Mesendoderm (in vitro differentiated cells): ENCODE measurements around the gene NUDT5.

ENCODE experiments used
- DNase-seq: peaks from one replicate; pipeline ENCODE4 v3.0.0; 2013
- H2AK5ac ChIP-seq: 2 replicates; pipeline ENCODE4 v1.6.1; 2013; ENCODE audit warnings: low read length, inconsistent platforms
- H2BK120ac ChIP-seq: 2 replicates; pipeline ENCODE4 v1.6.1; 2013; ENCODE audit warnings: low read depth, mild to moderate bottlenecking, low read length, moderate library complexity, mixed read lengths
- H2BK15ac ChIP-seq: replicated peaks from 2 replicates; pipeline ENCODE4 v1.6.1; 2013; ENCODE audit warnings: low read depth, mild to moderate bottlenecking, moderate library complexity
- H2BK5ac ChIP-seq: 2 replicates; pipeline ENCODE4 v1.6.1; 2013; ENCODE audit warnings: low read length, inconsistent platforms
- H3K18ac ChIP-seq: 2 replicates; pipeline ENCODE4 v1.6.1; 2013; ENCODE audit warnings: mild to moderate bottlenecking, low read length, mixed read lengths
- H3K23ac ChIP-seq: one replicate; pipeline ENCODE4 v1.6.1; 2013; ENCODE audit warnings: low read length
- H3K27ac ChIP-seq: 2 replicates; pipeline ENCODE4 v1.5.1; 2013; ENCODE audit warnings: low read depth, mild to moderate bottlenecking, inconsistent platforms, low read length, moderate library complexity
- H3K27me3 ChIP-seq: 2 replicates; pipeline ENCODE4 v1.6.1; 2013; ENCODE audit warnings: low read length, control low read depth, mild to moderate bottlenecking, inconsistent platforms; ENCODE audit not compliant: insufficient read depth, poor library complexity
- H3K36me3 ChIP-seq: 2 replicates; pipeline ENCODE4 v1.6.1; 2013; ENCODE audit warnings: low read length, inconsistent platforms; ENCODE audit not compliant: control insufficient read depth, insufficient read depth
- H3K4ac ChIP-seq: one replicate; pipeline ENCODE4 v1.6.1; 2013; ENCODE audit warnings: low read depth, mild to moderate bottlenecking, low read length, moderate library complexity
- H3K4me1 ChIP-seq: 2 replicates; pipeline ENCODE4 v1.6.1; 2013; ENCODE audit warnings: low read depth, low read length, inconsistent platforms; ENCODE audit not compliant: control insufficient read depth
- H3K4me2 ChIP-seq: 2 replicates; pipeline ENCODE4 v1.6.1; 2013; ENCODE audit warnings: low read length
- H3K4me3 ChIP-seq: 2 replicates; pipeline ENCODE4 v1.5.1; 2013; ENCODE audit warnings: mild to moderate bottlenecking, low read length
- H3K56ac ChIP-seq: one replicate; pipeline ENCODE4 v1.6.1; 2013; ENCODE audit warnings: low read length
- H3K79me1 ChIP-seq: 2 replicates; pipeline ENCODE4 v1.6.1; 2013; ENCODE audit warnings: low read length, inconsistent platforms
- H3K79me2 ChIP-seq: 2 replicates; pipeline ENCODE4 v1.6.1; 2013; ENCODE audit warnings: mild to moderate bottlenecking, low read length; ENCODE audit not compliant: control insufficient read depth, insufficient read depth
- H3K9ac ChIP-seq: 2 replicates; pipeline ENCODE4 v1.6.1; 2013; ENCODE audit warnings: low read length, inconsistent platforms
- H4K5ac ChIP-seq: one replicate; pipeline ENCODE4 v1.6.1; 2013; ENCODE audit warnings: low read length
- H4K8ac ChIP-seq: one replicate; pipeline ENCODE4 v1.6.1; 2013; ENCODE audit warnings: low read depth, mild to moderate bottlenecking, control low read depth, low read length, moderate library complexity
- WGBS: extraction: QIAGEN DNeasy Blood & Tissue Kit; methylation state at CpG from one replicate; pipeline ENCODE4 v1.1.7; 2013; ENCODE audit warnings: low lambda C conversion rate, missing lambda C conversion rate; ENCODE audit not compliant: insufficient coverage; ENCODE audit errors: extremely low coverage; 5-methylcytosine and 5-hydroxymethylcytosine counted together

Gene NUDT5

DNA sequence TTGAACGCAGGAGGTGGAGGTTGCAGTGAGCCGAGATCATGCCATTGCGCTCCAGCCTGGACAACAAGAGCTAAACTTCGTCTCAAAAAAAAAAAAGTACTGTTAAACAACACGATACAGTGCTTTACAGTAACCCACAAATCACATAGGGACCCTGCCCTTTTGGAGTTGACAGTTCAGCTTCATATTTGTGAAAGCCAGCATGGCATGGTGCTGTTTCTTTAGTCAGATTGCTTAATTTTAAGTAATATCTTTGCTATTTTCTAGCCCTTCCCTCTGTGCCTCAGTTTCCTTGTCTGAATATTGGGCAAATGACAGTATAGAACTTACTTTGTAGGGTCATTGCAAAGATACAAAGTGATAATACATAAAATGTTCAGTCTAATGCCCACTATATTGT, 5.2 kb upstream of the NUDT5 start:
- no CpG with 5 or more reads among the region's 5 CpGs for whole genome bisulfite sequencing
- no peak overlapping the region for H4K8ac ChIP-seq
- H3K27me3 ChIP-seq = no peaks in the 10 kb centered on the region
- no peak overlapping the region for H3K4me3 ChIP-seq
- H3K9ac ChIP-seq = no peak overlapping the region
- no peak for DNase-seq
- H4K5ac ChIP-seq = no peak overlapping the region
- H3K56ac ChIP-seq = no peak overlapping the region
- H3K36me3 ChIP-seq = peaks cover 2% of the 10 kb centered on the region
- H2BK120ac ChIP-seq = no peak overlapping the region
- H3K4me1 ChIP-seq = no peaks in the 10 kb centered on the region
- H3K4me2 ChIP-seq = no peak overlapping the region
- H2AK5ac ChIP-seq = no peak overlapping the region
- no peak overlapping the region for H3K18ac ChIP-seq
- H3K79me1 ChIP-seq = peaks cover 17% of the 10 kb centered on the region
- no peak overlapping the region for H3K23ac ChIP-seq
- H2BK5ac ChIP-seq = no peak overlapping the region
- no peak overlapping the region for H2BK15ac ChIP-seq
- no peak overlapping the region for H3K27ac ChIP-seq
- no peak overlapping the region for H3K4ac ChIP-seq
- H3K79me2 ChIP-seq = peaks cover 44% of the 10 kb centered on the region

DNA sequence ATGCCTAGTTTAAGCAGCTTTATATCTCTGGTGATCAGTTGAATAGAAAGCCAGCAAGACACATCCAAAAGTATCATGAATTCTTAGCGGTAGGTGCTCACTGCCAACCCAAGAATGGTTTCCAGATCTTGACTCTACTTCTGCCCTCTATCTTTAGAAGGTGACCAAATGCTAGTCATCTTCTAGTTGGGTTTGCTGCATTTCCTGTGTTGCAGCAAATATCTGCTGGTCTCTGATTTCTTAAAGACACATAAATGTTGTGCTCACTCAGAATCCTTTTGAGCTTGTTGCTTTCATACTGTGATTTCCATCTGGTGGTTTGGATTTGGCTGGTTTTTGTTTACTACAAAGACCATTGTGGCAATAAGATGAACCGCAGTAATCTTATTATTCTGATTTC, 2.5 kb upstream of the NUDT5 start:
- peaks cover 2% of the 10 kb centered on the region for H3K36me3 ChIP-seq
- H3K23ac ChIP-seq = no peak overlapping the region
- H3K27ac ChIP-seq = no peak overlapping the region
- no peak overlapping the region for H3K56ac ChIP-seq
- H2BK120ac ChIP-seq = no peak overlapping the region
- H3K4ac ChIP-seq = no peak overlapping the region
- H2BK15ac ChIP-seq = no peak overlapping the region
- no peak overlapping the region for H4K8ac ChIP-seq
- no peaks in the 10 kb centered on the region for H3K27me3 ChIP-seq
- WGBS = no CpG with 5 or more reads among the region's 2 CpGs
- H3K18ac ChIP-seq = no peak overlapping the region
- no peak overlapping the region for H4K5ac ChIP-seq
- H3K4me2 ChIP-seq = no peak overlapping the region
- no peak overlapping the region for H3K4me3 ChIP-seq
- no peaks in the 10 kb centered on the region for H3K4me1 ChIP-seq
- no peak for DNase-seq
- peaks cover 55% of the 10 kb centered on the region for H3K79me2 ChIP-seq
- no peak overlapping the region for H2BK5ac ChIP-seq
- peaks cover 16% of the 10 kb centered on the region for H3K79me1 ChIP-seq
- H3K9ac ChIP-seq = peak overlapping the region; percentile 9
- H2AK5ac ChIP-seq = no peak overlapping the region

GRCh38 chr10:12196531-12197211, 980 bp upstream of the NUDT5 start:
- peaks cover 2% of the 10 kb centered on the region for H3K36me3 ChIP-seq
- no peak overlapping the region for H4K5ac ChIP-seq
- peaks cover 19% of the 10 kb centered on the region for H3K79me1 ChIP-seq
- peak overlapping the region; percentile 39 for H3K27ac ChIP-seq
- no peak overlapping the region for H3K23ac ChIP-seq
- peaks cover 58% of the 10 kb centered on the region for H3K79me2 ChIP-seq
- no peak overlapping the region for H4K8ac ChIP-seq
- WGBS = 100% methylated on average over 2 of the region's 15 CpGs
- DNase-seq = no peak
- H2BK5ac ChIP-seq = no peak overlapping the region
- H2BK120ac ChIP-seq = no peak overlapping the region
- peak overlapping the region; percentile 97 for H3K56ac ChIP-seq
- H3K18ac ChIP-seq = no peak overlapping the region
- H3K4ac ChIP-seq = peak overlapping the region; percentile 0
- H2AK5ac ChIP-seq = peak overlapping the region; percentile 1
- H2BK15ac ChIP-seq = no peak overlapping the region
- H3K9ac ChIP-seq = peak overlapping the region; percentile 95
- peak overlapping the region; percentile 99 for H3K4me3 ChIP-seq
- H3K27me3 ChIP-seq = no peaks in the 10 kb centered on the region
- H3K4me2 ChIP-seq = peak overlapping the region; percentile 69
- no peaks in the 10 kb centered on the region for H3K4me1 ChIP-seq

DNA sequence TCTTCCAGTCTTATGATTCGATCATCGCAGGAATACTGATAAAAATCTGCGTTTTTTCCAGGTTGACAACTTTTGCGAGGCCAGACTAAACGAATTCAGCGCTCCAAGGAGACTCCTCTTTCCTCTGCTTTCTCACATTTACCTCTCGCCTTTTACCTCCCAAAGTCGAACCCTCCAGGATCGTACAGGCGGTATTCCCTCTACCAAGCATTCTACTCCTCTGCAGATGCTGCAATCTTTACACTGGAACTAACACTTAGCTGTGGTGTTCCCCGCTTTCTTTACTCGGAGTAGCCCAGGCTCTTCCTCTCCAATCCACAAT, 449 bp downstream of the NUDT5 start:
- Histone ChIP-seq H2BK120ac (no peak overlapping the region), H4K5ac (no peak overlapping the region), H3K23ac (no peak overlapping the region), H3K18ac (no peak overlapping the region), H2AK5ac (peak overlapping the region; percentile 10), H3K79me1 (peaks cover 18% of the 10 kb centered on the region), H3K36me3 (peaks cover 1% of the 10 kb centered on the region), H3K4me2 (peak overlapping the region; percentile 94), H2BK15ac (no peak overlapping the region), H3K27me3 (no peaks in the 10 kb centered on the region), H3K9ac (peak overlapping the region; percentile 95), H3K4me1 (no peaks in the 10 kb centered on the region), H3K79me2 (peaks cover 60% of the 10 kb centered on the region), H3K4ac (no peak overlapping the region), H3K4me3 (peak overlapping the region; percentile 99), H2BK5ac (no peak overlapping the region), H3K27ac (peak overlapping the region; percentile 43), H4K8ac (no peak overlapping the region), H3K56ac (peak overlapping the region; percentile 97)
- no CpG with 5 or more reads among the region's 12 CpGs for WGBS
- DNase-seq = no peak

DNA sequence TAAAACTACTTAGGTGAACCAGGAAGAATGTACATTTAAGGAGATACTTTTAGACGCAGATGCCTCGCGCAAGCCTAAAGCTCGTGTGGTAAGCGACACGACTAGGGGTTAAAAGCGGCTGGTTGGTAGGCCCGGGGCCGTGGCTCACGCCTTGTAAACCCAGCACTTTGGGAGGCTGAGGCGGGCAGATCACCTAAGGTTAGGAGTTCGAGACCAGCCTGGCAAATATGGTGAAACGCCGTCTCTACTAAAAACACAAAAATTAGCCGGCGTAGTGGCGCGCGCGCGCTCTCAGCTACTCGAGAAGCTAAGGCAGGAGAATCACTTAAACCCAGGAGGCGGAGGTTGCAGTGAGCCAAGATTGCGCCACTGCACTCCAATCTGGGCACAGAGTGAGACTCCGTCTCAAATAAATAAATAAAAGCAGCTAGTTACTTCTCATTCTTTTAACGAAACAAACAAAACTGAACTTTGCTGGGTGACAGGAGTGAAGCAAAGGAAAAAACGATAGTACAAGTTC, 879 bp downstream of the NUDT5 start:
- Histone ChIP-seq H3K27ac (no peak overlapping the region), H3K4me3 (peak overlapping the region; percentile 99), H3K27me3 (no peaks in the 10 kb centered on the region), H4K5ac (no peak overlapping the region), H4K8ac (peak overlapping the region; percentile 7), H2BK120ac (no peak overlapping the region), H3K36me3 (peaks cover 1% of the 10 kb centered on the region), H3K4me2 (peak overlapping the region; percentile 94), H3K79me1 (peaks cover 18% of the 10 kb centered on the region), H3K18ac (no peak overlapping the region), H2BK5ac (no peak overlapping the region), H3K56ac (peak overlapping the region; percentile 97), H2BK15ac (no peak overlapping the region), H3K4ac (peak overlapping the region; percentile 65), H3K79me2 (peaks cover 61% of the 10 kb centered on the region), H3K4me1 (no peaks in the 10 kb centered on the region), H3K9ac (peak overlapping the region; percentile 95), H2AK5ac (no peak overlapping the region), H3K23ac (no peak overlapping the region)
- peak; percentile 28 for DNase-seq
- WGBS = no CpG with 5 or more reads among the region's 27 CpGs

DNA sequence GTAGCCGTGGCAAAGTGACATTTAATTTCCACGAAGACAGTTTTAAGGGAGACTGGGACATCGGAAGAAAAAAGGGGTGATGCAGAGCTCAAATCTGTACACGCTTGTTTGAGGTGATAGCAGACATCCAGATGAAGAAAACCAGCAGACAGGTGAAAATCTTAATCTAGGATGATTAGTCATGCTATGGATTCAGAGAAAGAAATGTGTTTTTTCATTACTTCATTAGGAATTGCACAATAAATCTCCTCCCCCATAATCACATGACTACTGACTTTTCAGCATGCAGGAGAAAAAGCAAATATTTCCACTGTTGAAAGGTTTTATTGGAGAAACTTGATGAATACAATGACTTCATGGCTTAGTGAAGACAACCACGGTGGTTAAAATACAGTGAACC, 2.5 kb downstream of the NUDT5 start:
- Histone ChIP-seq H3K4me3 (no peak overlapping the region), H3K36me3 (peaks cover 1% of the 10 kb centered on the region)
- no CpG with 5 or more reads among the region's 5 CpGs for WGBS

More for the DNA sequence above, 2.5 kb downstream of the NUDT5 start:
- Histone ChIP-seq H4K8ac (no peak overlapping the region), H2AK5ac (no peak overlapping the region), H4K5ac (no peak overlapping the region), H3K4me1 (no peaks in the 10 kb centered on the region), H3K18ac (no peak overlapping the region), H3K4me2 (no peak overlapping the region), H3K27ac (no peak overlapping the region), H2BK5ac (no peak overlapping the region), H3K27me3 (no peaks in the 10 kb centered on the region), H3K79me2 (peaks cover 55% of the 10 kb centered on the region), H3K56ac (no peak overlapping the region), H3K23ac (no peak overlapping the region), H3K9ac (no peak overlapping the region), H2BK15ac (no peak overlapping the region), H3K4ac (no peak overlapping the region), H3K79me1 (peaks cover 15% of the 10 kb centered on the region), H2BK120ac (no peak overlapping the region)
- no peak for DNase-seq
